Activated CD4-positive, alpha-beta T cell treated with anti-CD3 and anti-CD28 coated beads for 4 hours (primary cell): ENCODE measurements around the gene ZNF143.
"Not testable (repeated sequence)": the region's sequence is repeated elsewhere in the genome, so short reads cannot be mapped to it uniquely, and the experiment has no call there.

Experiments used
- DNase-seq, 2 donors: peaks; one replicate each; pipeline ENCODE4 v3.0.0-alpha.2; 2020

Gene ZNF143

DNA sequence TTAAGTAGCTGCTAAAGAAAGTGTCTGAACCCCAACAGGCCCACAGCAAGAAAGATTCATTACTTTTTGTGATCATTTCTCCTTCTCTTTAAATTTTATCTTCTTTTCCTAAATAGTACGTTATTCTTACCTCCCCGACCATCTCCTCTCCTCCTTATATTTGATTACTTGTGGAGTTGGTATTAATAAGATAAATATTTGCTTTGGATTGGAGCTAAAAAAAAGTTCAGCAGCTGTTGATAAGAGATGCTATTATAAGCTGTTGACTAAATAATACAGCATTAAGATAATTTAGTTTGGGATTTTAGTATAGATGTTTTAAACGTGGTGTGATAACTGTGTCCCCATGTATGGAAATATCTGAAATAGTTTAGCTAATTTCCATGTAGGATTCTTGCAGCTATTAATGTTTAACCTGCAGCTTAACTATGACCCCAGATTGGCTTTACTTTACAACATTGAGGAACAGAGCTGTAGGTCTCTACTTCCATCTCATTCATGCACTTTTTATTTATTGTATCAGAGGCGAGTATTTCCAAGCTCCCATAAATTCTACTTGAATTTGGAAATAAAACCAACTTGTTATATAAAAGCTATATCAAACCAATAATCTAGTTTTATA lies 37.8 kb downstream of the ZNF143 start:
- no peak for DNase-seq

DNA sequence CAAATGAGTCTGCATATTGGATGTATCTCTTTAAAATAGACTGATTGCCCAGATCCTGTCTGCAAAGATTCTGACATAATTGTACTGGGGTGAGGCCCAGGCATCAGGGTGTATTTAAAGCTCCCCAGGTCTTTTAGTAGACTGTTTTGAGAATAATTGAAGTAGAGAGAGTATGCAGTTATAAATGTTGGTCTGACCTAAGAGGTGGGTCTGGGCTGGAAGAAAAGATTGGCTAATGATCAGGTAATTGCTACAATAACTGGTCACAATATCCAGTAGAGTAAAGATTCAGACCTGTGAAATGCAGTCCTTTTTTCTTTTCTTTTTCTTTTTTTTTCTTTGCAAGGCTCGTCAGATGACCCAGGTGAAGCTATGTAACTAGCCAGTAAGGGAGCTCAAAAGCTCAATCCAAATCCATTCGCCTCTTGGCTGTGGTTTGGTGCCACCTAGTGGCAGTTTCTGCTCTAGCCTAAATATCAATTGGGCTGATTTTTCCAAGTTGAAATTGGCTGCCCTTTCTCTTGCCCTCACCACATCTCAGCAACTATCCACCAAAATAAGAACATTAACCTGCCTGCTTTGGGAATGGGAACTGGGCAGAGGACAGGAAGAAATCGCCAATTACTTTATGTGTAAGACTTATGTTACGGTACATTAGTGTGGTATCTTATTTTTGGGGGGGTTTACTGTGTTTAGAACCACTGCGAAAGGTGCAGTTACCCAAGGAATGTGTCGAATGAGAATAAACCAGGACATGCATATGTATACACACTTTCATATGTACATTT lies 45.9 kb downstream of the ZNF143 start:
- peak; percentile 68 to 78 for DNase-seq

DNA sequence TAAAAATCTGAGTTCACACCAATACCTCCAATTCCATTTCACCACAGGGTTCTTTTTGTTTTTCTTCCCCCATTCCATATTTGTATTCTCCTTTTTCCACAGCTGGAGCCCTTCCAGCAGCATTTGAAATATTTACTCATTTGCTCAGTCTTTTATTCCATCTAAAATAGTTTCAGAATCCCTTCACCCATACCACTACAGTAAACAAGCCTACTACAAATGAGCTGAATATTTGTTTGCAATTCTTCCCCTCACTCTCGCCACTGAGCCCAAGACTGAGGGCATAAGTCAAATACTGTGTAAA lies 46.4 kb downstream of the ZNF143 start:
- DNase-seq, result no peak

DNA sequence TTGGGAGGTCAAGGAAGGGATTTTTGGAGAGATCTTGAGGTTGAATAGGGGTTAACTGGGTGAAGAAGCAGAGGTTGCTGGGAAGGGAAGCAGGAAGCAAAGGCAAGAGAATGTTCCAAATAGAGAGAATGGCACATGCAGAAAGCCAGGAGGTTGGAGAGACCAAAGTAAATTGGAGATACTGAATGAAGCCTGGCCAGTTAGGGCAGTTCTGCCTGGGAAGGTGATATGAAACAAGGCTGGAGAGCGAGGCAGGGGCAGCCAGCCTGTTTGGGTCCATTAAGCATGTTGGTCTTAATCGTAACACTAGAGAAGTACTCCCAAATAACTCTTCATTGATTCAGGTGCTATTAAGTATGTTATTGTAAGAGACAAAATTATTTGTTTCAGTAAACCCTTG lies 48.2 kb downstream of the ZNF143 start:
- DNase-seq, result no peak

DNA sequence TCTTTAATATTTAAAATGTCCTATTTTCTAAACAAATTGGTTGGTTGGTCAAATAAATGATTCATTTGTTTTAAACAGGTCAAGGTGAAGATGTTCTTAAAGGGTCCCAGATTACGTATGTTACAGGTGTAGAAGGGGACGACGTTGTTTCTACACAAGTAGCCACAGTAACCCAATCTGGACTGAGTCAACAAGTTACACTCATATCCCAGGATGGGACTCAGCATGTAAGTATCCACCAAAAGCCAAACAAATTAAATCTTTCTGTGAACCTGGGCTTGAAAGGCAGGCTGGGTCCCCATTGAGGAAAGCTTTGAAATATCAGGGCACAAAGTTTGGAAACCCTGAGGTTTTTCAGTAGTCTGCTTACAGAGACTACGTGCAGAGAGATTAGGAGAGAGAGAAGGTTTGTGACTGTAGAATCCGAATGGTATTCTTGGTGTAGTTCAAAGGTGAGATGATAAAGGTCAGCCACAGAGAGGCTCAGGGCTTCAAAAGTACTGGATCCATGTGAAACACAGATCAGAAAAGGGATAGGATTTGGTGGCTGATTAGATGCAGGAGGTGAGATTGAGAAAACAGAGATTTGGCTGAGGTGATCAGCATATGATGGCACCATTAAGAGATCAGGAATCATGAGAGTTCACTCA lies 51.7 kb downstream of the ZNF143 start:
- DNase-seq, result no peak

DNA sequence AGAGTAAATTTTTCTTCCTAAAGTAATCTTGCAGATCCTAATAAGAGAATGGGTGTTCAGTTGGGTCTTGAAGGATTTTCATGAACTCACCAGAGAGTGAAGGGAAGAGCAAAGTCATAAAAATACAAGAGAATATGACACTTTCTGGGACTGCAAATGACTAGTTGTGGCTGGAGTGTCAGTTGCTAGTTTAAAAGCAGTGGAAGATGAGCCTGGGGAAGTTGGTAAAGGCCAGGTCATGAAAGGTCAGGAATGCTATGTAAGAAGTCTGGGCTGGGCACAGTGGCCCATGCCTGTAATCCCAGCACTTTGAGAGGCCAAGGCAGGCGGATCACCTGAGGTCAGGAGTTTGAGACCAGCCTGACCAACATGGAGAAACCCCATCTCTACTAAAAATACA lies 53.8 kb downstream of the ZNF143 start:
- DNase-seq, result not testable (repeated sequence)

DNA sequence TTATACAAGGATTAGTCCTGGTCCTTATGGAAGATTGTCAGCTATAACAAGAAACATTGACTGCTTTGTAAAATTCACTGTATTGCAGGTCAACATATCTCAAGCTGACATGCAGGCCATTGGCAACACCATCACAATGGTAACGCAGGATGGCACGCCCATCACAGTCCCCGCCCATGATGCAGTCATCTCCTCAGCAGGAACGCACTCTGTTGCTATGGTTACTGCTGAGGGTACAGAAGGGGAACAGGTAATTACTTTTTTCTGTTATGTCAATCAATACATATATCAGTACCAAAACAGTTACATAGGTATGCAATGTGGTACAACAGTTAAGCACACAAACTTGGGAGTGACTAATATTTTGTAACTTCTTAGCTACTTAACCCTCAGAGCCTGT lies 55.3 kb downstream of the ZNF143 start:
- no peak for DNase-seq

DNA sequence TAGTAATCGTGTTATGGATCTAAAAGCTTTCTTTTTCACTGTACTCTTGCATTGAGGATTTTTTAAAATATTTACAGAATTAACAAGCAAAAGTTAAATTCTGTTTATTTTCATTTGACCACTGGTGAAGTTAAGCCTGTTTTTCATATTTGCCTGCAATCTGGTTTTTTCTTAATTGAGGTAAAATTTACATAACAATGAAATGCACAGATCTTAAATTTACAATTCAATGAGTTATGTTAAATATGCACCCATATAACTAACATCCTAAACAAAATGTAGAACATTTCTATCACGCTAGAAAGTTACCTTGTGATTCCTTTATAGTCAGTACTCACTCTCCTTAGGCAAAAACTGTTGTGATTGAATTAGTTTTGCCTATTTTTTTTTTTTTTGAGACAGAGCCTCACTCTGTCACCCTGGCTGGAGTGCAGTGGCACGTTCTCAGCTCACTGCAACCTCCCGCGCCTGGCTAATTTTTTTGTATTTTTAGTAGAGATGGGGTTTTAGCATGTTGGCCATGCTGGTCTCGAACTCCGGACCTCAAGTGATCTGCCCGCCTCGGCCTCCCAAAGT lies 58.1 kb downstream of the ZNF143 start:
- no peak for DNase-seq

DNA sequence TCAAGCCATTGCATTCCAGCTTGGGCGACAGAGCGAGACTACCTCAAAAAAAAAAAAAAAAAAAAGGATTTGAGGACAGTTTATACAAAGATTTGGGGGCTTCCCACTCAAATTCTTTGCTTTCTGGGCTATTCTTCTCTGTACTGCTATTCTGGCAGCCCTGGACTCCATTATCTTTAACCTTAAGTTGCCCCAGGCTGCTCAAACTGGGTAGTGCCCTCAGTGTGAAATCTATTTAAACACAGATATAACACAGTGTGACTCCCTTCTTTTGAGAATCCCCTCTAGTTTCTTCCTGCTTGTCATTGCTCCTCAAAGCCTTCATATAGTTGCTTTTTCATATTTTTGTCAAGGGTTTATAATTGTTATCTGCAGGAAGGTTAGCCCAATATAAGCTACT lies 63.2 kb downstream of the ZNF143 start:
- no peak for DNase-seq

DNA sequence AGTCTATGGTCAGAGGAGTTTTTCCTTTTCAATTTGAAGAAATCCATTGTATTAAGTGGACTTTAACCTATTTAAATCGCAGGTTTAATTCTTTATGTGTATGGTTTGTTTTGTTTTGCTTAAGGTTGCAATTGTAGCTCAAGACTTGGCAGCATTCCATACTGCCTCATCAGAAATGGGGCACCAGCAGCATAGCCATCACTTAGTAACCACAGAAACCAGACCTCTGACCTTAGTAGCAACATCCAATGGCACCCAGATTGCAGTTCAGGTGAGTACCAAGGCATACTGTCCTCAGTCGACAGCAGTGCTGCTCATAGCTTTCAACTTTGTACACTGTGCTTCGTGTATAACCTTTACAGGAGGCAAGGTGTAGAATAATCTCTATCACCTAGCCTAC lies 64.3 kb downstream of the ZNF143 start:
- DNase-seq, result no peak

DNA sequence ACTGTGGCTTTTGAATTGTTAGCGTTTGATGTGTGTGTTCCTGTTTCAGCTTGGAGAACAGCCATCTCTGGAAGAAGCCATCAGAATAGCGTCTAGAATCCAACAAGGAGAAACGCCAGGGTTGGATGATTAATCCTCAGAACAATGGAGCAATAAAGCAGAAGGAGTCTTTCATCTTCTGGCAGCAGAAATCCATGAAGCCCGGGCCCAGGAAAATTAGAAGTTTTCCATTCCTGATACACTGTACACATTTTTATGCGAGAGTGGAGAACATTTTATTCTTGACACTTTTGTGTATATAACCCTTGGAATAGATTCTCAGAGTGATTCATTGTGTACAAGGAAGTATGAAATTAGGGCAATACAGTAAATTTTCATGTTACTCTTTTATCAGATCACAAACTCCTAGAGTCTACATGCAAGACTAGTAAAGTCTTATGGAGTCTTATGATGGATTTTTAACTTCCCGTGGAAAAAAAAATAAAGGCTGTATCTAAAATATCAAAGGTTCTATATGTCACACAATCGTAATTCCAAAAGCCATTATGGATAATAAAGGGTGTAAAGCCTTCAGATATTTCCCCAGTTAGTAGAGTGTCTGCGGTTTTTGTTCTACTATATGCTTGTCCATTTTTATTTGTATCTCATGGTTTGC lies 66.8 kb downstream of the ZNF143 start:
- DNase-seq, result no peak

DNA sequence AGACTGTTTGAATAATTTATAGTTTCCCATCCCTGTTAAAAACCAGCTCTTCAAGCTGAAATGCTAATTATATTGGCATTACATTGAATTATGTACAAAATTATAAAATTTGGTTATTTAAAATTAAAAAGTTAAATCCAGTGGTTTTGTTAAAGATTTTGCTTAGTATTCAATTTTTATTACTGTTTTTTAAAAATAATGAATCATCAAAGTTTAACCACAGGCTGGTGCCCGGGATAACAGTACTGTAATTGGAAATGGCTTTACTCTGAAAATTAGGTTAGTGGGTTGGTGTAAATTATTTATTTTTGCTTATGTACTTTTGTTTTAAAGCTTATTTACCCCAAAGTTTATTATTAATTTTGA lies 67.3 kb downstream of the ZNF143 start:
- no peak for DNase-seq

DNA sequence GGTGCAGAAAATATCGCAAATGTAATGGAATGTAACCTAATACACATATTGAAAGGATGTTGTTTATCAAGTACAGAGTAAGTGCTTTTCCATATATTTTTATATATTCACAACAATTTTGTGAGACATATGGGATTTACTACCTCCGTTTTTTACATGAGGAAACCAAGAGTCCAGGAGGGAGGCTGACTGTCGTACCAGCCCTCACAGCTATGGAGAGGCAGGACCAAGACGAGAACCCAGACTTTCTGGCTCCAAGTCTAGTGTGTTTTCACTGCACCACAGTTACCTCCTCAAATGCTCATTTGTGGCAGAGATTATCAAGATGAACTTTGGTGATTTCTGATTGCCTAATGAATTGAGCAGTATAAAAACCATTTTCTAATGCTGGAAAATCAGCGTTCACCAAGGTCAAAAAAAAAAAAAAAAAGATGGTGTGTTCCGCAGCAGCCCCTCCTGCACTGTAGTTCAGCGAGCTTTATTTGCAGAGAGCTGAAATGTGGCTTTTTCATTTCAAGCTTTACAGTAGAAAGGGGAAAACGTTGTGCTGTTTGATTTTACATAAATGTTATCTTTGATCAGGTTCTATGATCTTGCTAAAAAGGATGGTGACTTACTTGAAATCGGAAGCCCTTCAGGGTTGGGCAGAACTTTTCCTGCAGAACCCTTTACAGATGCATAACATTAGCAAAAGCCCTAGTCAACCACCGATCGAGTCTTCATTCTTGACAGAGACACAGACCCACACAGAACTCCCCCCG lies 67.9 kb downstream of the ZNF143 start:
- DNase-seq, result no peak

DNA sequence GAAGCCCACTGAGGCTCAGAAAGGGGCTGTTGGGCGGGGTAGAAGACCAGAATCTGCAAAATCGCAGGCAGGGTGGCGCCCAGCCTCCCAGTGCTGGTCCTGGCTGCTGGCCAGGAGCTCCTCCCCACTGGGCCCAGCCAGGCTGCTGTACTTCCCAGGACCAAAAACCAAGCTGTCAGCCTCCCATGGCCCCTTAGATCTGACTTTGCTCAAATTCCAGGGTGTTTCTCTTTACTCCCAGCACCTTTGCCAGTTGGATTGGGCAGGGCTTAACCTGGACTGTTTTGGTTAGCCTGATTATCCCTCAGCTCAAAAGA lies 68.5 kb downstream of the ZNF143 start:
- no peak for DNase-seq

DNA sequence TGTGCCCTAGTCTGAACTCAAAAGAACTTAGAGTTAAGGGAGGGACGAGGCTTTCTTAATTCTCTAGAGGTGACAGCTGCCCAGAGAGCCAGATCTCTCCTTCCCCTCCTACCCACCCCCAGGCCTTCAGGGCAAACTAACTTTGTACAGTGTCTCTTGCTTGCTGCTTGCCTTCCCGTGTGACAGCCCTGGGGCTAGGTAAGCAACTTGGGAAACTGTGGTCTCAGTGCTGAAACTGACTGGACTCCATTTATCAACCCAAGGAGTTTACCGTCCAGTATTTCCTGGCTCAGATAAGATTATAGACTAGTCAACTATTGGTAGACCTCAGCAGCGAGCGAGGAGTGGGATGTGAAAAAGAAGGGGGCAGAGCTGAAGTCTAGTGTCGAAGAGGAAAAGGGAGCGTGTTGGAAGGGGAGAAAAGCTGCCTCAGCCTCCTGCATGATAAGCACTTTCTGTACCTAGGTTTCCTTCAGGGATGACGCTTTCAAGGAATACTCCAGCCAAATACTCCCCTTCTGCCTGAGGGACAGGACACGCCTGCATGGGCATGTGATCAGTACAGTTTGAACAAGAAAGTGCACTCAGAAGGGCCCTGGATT lies 69.3 kb downstream of the ZNF143 start:
- no peak for DNase-seq

DNA sequence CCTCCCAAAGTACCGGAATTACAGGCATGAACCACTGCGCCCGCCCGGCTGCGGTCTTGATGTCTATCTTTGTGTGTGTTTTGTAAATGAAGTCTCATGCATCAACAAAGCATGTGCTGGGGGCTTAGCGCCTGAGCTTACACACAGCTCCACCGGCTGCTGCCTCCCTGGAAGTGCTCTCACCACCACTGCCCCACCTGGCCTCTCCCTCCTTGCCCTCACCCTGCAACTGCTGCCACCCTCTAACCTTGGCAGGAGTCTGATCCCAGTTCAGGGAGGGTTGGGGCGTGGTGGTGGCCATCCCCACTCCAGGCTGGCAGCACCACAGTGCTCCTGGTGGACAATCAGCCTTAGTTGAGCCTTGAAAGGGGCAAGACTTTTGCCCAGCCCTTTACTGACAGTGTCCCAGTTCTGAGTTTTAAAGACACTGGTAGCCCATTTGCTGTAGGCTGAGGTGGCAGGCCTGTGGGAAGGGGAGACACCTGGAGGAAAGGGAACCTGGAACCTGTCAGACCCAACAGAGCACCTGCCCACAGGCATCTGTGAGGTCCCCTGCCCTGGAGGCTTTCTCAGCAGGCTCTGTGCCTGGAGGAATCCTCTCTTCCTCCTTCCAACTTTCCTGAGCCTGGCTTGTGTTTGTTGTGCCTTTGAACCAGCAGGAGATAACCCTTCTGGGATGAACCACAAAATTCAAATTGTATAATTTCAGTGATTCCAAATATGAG lies 70.3 kb downstream of the ZNF143 start:
- no peak for DNase-seq

DNA sequence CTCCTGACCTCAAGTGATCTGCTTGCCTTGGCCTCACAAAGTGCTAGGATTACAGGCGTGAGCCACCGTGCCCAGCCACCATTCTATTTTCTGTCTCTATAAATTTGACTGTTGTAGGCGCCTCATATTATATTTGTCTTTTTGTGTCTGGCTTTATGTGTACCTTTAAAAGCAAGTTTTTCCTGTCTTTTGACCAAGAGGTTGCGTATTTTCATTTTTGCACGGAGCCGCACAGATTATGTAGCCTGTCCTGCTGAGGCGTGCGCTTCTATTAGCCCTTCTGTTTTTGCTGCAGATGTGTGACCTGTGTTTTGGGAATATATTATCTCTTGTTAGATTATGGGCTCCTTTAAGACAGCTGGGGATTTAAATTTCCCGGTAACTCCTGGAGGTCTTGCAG lies 72.2 kb downstream of the ZNF143 start:
- DNase-seq, result no peak

DNA sequence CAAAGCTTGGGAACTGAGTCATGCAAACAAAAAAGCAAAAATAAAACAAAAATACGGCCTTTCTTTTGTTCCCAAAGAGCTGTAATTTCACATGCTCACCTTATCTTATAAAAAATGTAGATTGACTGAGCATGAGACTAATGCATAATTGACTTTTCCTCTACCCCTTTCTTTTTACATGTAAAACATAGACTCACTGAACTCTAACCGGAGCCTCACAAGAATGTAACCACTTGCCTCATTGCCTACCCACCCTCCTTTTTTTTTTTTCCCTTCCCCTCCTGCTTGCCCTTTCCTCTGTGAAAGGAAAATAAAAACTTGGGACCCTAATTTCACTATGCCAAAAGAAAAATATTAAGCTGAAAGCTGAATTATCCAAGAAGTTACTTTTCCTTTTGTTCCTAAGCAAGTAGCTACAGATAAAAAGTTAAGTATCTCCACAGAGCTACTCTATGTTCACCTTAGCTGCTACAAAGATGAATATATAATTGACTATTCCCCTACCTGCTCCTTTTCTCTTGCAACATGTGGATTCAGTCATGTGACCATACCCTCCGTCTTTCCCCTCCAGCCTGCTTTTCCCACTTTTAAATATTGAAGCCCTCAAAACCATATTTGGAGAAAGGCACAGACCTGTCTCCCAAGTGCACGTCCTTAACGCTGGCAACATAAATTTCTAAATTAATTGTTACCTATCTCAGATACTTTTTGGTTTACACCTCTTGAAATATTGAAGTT lies 73.1 kb downstream of the ZNF143 start:
- DNase-seq, result no peak

DNA sequence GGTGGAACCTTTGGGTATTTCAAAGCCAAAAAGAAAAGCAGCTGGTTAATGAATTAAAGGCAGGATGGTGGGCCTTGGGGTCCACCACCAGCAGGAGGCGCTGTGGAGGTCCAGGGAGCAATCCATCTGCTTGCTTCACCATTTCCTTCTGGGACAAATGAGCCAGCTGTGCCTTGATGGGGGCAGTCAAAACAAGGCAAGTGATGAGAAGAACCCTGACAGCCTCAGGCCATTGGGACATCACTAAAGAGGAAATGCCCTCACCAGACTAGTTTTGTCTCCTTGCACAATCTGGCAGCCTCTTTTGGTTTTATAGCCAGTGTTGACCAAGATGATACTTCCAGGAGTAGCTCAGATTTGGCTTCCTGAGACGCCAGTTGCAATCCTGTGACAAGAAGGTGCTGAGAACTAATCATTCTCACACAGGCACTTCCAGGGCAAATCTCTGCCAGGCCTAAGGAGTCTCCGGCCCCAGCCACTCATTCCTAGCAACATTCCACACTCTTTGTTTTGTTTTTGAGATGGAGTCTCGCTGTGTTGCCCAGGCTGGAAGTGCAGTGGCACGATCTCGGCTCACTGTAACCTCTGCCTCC lies 74.5 kb downstream of the ZNF143 start:
- peak; percentile 74 to 81 for DNase-seq

DNA sequence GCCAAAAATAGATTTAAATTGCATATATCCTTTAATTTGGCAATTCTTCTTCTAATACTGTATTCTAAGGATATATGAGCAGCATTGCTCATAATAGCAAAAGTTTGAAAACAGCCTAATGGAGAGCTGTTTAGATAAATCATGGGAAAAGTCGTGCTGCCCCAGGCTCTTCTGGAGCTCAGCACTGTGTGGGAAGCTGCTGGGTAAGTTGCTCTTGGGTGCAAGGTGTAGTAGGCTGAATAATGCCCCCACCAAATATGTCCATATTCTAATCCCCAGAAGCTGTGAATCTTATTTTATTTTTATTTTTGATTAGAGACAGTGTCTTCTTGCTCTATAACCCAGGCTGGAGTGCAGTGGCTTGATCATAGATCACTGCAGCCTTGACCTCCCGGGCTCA lies 77.7 kb downstream of the ZNF143 start:
- DNase-seq, result no peak

DNA sequence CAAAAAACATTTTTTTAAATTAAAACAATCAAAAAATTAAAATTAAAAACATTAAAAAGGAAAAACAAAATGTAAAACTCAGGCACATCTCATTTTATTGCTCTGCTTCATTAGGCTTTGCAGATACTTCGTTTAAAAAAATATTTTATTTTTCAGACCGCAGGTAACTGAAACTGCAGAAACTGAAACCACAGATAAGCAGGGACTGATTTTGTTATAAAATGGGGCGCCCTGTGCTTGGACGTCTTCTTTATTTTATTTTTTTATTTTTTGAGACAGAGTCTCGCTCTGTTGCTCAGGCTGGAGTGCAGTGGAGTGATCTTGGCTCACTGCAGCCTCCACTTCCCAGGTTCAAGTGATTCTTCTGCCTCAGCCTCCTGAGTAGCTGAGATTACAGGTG lies 88.4 kb downstream of the ZNF143 start:
- not testable (repeated sequence) for DNase-seq
